Measurements from ENCODE around the gene CMSS1.
"Not testable (repeated sequence)": the region's sequence is repeated elsewhere in the genome, so short reads cannot be mapped to it uniquely, and the experiment has no call there.

Gene CMSS1

GRCh38 chr3:100080573-100080972, 262.9 kb downstream of the CMSS1 start:
- DNase-seq (ENCODE audit: low read depth in 1 of 2, low spot score in 1 of 2) = no peak

- no peak for DNase-seq (ENCODE audit: low read depth in 1 of 2, low spot score in 1 of 2)
Observed at GRCh38 chr3:100081311-100081710, 263.6 kb downstream of the CMSS1 start.

GRCh38 chr3:100081986-100082692, 264.5 kb downstream of the CMSS1 start:
- no peak for DNase-seq (ENCODE audit: low read depth in 1 of 2, low spot score in 1 of 2)

GRCh38 chr3:100082714-100083113, 265.1 kb downstream of the CMSS1 start:
- no peak for DNase-seq (ENCODE audit: low read depth in 1 of 2, low spot score in 1 of 2)

- no peak for DNase-seq (ENCODE audit: low read depth in 1 of 2, low spot score in 1 of 2)
Observed at GRCh38 chr3:100083209-100083608, 265.5 kb downstream of the CMSS1 start.

- no peak for DNase-seq (ENCODE audit: low read depth in 1 of 2, low spot score in 1 of 2)
Observed at GRCh38 chr3:100084100-100084806, 266.6 kb downstream of the CMSS1 start.

- DNase-seq (ENCODE audit: low read depth in 1 of 2, low spot score in 1 of 2) = no peak
Observed at GRCh38 chr3:100086401-100086800, 268.7 kb downstream of the CMSS1 start.

- no peak for DNase-seq (ENCODE audit: low read depth in 1 of 2, low spot score in 1 of 2)
Observed at GRCh38 chr3:100087198-100087597, 269.5 kb downstream of the CMSS1 start.

- DNase-seq (ENCODE audit: low read depth in 1 of 2, low spot score in 1 of 2) = no peak
Observed at GRCh38 chr3:100088735-100089368, 271.2 kb downstream of the CMSS1 start.

GRCh38 chr3:100089812-100090668, 272.4 kb downstream of the CMSS1 start:
- DNase-seq (ENCODE audit: low read depth in 1 of 2, low spot score in 1 of 2) = no peak

- no peak for DNase-seq (ENCODE audit: low read depth in 1 of 2, low spot score in 1 of 2)
Observed at GRCh38 chr3:100090669-100091005, 273.0 kb downstream of the CMSS1 start.

GRCh38 chr3:100093831-100094230, 276.2 kb downstream of the CMSS1 start:
- DNase-seq (ENCODE audit: low read depth in 1 of 2, low spot score in 1 of 2) = no peak

- not testable (repeated sequence) for DNase-seq (ENCODE audit: low read depth in 1 of 2, low spot score in 1 of 2)
Observed at GRCh38 chr3:100096286-100096685, 278.6 kb downstream of the CMSS1 start.

GRCh38 chr3:100096866-100097265, 279.2 kb downstream of the CMSS1 start:
- no peak for DNase-seq (ENCODE audit: low read depth in 1 of 2, low spot score in 1 of 2)

GRCh38 chr3:100097919-100098783, 280.5 kb downstream of the CMSS1 start:
- no peak for DNase-seq (ENCODE audit: low read depth in 1 of 2, low spot score in 1 of 2)

- DNase-seq (ENCODE audit: low read depth in 1 of 2, low spot score in 1 of 2) = no peak
Observed at GRCh38 chr3:100098784-100099070, 281.1 kb downstream of the CMSS1 start.

GRCh38 chr3:100099621-100100020, 282.0 kb downstream of the CMSS1 start:
- no peak for DNase-seq (ENCODE audit: low read depth in 1 of 2, low spot score in 1 of 2)

- DNase-seq (ENCODE audit: low read depth in 1 of 2, low spot score in 1 of 2) = no peak
Observed at GRCh38 chr3:100100425-100100824, 282.8 kb downstream of the CMSS1 start.

- no peak for DNase-seq (ENCODE audit: low read depth in 1 of 2, low spot score in 1 of 2)
Observed at GRCh38 chr3:100102757-100103156, 285.1 kb downstream of the CMSS1 start.

- DNase-seq (ENCODE audit: low read depth in 1 of 2, low spot score in 1 of 2) = no peak
Observed at GRCh38 chr3:100103558-100104441, 286.1 kb downstream of the CMSS1 start.

Measured in activated T-helper 1 cell treated with anti-CD3 and anti-CD28 coated beads, Interleukin-2, amount 50 U/mL, for 16 hours (primary cell).